ENCODE measurements around the gene CTNNBL1.

CTNNBL1 gene

GRCh38 chr20:37807471-37808232 lies 113.8 kb downstream of the CTNNBL1 start:
- TF ChIP-seq, protein P1, sequence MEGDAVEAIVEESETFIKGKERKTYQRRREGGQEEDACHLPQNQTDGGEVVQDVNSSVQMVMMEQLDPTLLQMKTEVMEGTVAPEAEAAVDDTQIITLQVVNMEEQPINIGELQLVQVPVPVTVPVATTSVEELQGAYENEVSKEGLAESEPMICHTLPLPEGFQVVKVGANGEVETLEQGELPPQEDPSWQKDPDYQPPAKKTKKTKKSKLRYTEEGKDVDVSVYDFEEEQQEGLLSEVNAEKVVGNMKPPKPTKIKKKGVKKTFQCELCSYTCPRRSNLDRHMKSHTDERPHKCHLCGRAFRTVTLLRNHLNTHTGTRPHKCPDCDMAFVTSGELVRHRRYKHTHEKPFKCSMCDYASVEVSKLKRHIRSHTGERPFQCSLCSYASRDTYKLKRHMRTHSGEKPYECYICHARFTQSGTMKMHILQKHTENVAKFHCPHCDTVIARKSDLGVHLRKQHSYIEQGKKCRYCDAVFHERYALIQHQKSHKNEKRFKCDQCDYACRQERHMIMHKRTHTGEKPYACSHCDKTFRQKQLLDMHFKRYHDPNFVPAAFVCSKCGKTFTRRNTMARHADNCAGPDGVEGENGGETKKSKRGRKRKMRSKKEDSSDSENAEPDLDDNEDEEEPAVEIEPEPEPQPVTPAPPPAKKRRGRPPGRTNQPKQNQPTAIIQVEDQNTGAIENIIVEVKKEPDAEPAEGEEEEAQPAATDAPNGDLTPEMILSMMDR (IDR thresholded peaks at IDR 0.05; ENCODE audit: low read depth, low read length) = no peak
- H3K4me3 ChIP-seq (replicated peaks in 1 of 2; ENCODE audit: low read depth in 2 of 2, low read length in 2 of 2) = no peak overlapping the region
- DNase-seq (ENCODE audit: low read depth in 2 of 2) = no peak

DNA sequence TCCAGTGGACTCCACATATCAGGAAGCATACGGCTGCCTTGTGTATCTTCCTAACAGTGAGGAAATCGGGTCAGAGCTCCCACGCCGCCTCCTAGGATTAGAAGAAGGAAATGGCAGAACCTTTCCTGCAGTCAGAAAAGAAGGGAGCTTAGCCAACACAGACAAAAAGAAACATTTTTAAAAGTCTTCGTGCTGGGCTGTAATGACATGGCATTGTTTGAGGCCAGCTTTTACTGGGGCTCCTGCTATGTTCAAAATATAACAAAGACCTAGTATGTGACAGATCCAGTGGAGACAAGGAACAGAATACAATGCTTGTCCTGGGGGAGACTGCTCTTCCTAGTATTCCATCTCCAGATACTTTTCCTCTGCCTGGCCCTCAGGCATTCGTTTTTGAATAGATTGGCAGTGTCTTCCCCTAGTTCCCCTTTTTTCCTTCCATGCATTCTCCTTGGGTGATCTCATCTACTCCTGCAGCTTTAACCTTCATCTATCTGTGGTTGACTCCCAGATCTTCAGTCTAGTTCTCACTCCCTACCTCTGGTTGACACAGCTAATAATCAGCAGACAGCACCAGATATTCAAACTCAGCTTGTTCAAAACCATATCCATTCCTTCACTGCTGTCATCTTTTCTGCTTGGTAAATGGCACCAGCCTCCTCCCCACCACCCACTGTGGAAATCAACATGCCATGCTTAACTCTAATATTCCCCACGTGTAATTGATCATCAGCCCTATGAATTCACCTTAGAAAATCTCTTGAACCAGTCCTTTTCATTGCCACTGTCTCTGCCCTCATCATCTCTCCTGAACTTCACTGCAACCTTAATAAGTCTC lies 114.6 kb downstream of the CTNNBL1 start:
- TF ChIP-seq, protein P1 (IDR thresholded peaks at IDR 0.05; ENCODE audit: low read depth, low read length) = no peak
- no peak for DNase-seq (ENCODE audit: low read depth in 2 of 2)
- H3K4me3 ChIP-seq (replicated peaks in 1 of 2; ENCODE audit: low read depth in 2 of 2, low read length in 2 of 2) = no peak overlapping the region

DNA sequence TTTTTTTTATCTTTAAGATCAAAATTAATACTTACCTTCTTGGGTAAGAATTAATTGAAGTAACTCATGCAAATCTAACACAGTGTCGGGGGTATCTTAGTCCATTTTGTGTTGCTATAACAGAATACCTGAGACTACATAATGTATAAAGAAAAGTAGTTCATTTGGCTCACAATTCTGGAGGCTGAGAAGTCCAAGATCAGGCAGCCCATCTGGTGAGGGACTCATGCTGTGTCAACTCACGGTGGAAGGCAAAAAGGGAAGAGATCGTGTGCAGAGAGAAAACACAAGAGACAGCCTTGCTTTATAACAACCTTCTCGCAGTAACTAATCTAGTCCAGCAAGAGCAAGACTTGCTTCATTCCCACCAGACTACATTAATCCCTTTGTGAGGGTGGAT lies 116.2 kb downstream of the CTNNBL1 start:
- TF ChIP-seq, protein P1 (IDR thresholded peaks at IDR 0.05; ENCODE audit: low read depth, low read length) = no peak
- DNase-seq (ENCODE audit: low read depth in 2 of 2) = no peak
- H3K4me3 ChIP-seq (replicated peaks in 1 of 2; ENCODE audit: low read depth in 2 of 2, low read length in 2 of 2) = no peak overlapping the region

GRCh38 chr20:37816003-37816402 lies 122.2 kb downstream of the CTNNBL1 start:
- no peak for DNase-seq (ENCODE audit: low read depth in 2 of 2)
- TF ChIP-seq, protein P1 (IDR thresholded peaks at IDR 0.05; ENCODE audit: low read depth, low read length) = no peak
- H3K4me3 ChIP-seq (replicated peaks in 1 of 2; ENCODE audit: low read depth in 2 of 2, low read length in 2 of 2) = no peak overlapping the region

GRCh38 chr20:37816726-37817125 lies 122.9 kb downstream of the CTNNBL1 start:
- no peak for DNase-seq (ENCODE audit: low read depth in 2 of 2)
- TF ChIP-seq, protein P1 (IDR thresholded peaks at IDR 0.05; ENCODE audit: low read depth, low read length) = no peak
- H3K4me3 ChIP-seq (replicated peaks in 1 of 2; ENCODE audit: low read depth in 2 of 2, low read length in 2 of 2) = no peak overlapping the region

- TF ChIP-seq, protein P1 (IDR thresholded peaks at IDR 0.05; ENCODE audit: low read depth, low read length) = no peak
- no peak overlapping the region for H3K4me3 ChIP-seq (replicated peaks in 1 of 2; ENCODE audit: low read depth in 2 of 2, low read length in 2 of 2)
Measured at GRCh38 chr20:37821696-37822095, 127.9 kb downstream of the CTNNBL1 start.

More at GRCh38 chr20:37821696-37822095, 127.9 kb downstream of the CTNNBL1 start:
- peak; percentile 19 to 46 for DNase-seq (ENCODE audit: low read depth in 2 of 2)

All from cardiac fibroblast (primary cell).